Thyroid gland (tissue), 4 donors: ENCODE results near the gene PRX. TPM values are rescaled to one million over a fixed set of nuclear protein-coding genes. Genes with fewer than 3 reads are reported as not detected.
"Not testable (repeated sequence)": the region's sequence is repeated elsewhere in the genome, so short reads cannot be mapped to it uniquely, and the experiment has no call there.

Experiments used
- DNase-seq, 2 donors: peaks; one replicate each; pipeline ENCODE4 v3.0.0-alpha.2; 2019
- H3K27ac ChIP-seq, 3 donors: fragments of 200-600 bp; sonication (generic); 1 replicate in 2 of 3; 2 replicates in 1 of 3; pipeline ENCODE4 v1.5.1; 2016 to 2019; ENCODE audit warnings: mild to moderate bottlenecking in 1 of 3, moderate library complexity in 1 of 3
- H3K27me3 ChIP-seq: fragments of 200-600 bp; sonication (generic); one replicate; pipeline ENCODE4 v1.5.1; 2019
- H3K36me3 ChIP-seq, 2 donors: fragments of 200-600 bp; sonication (generic); one replicate each; pipeline ENCODE4 v1.5.1; 2016 to 2019
- H3K4me1 ChIP-seq, 2 donors: fragments of 200-600 bp; sonication (generic); one replicate each; pipeline ENCODE4 v1.5.1; 2017 to 2019
- H3K4me3 ChIP-seq, 3 donors: fragments of 200-600 bp; sonication (generic); replicated peaks in 1 of 3; 1 replicate in 2 of 3; 2 replicates in 1 of 3; pipeline ENCODE4 v1.5.1; 2016; ENCODE audit warnings: mild to moderate bottlenecking in 1 of 3
- H3K9me3 ChIP-seq: fragments of 200-600 bp; sonication (generic); one replicate; pipeline ENCODE4 v1.5.1; 2017
- POLR2A ChIP-seq, 2 donors: fragments of 450-650 bp; IDR thresholded peaks; one replicate each; pipeline ENCODE4 v1.6.1; 2017; ENCODE audit warnings: antibody characterized with exemption in 2 of 2, mild to moderate bottlenecking in 2 of 2, moderate library complexity in 1 of 2
- WGBS, 2 donors: methylation state at CpG; one replicate each; pipeline ENCODE4 v1.1.5; 2017; 5-methylcytosine and 5-hydroxymethylcytosine counted together
- intact Hi-C: fragments of 100-400 bp; cut with DNase I; formaldehyde crosslinking; loops from one replicate; pipeline ENCODE4 v1.15.1; 2023
- total RNA-seq, 4 donors: library from RNA; depleted of rRNA; stranded (reverse); fragments of >200 nt; gene quantifications; one replicate each; pipeline ENCODE4 v1.2.3, GENCODE V29; 2016
- TF ChIP-seq, protein P1 (sequence below), 6 experiments: fragments of 200-600 bp in 3 of 6; fragments of 450-650 bp in 3 of 6; sonication (generic) in 3 of 6; IDR thresholded peaks; one replicate each; pipeline ENCODE4 v1.5.1; 2016 to 2019; ENCODE audit warnings: antibody characterized with exemption in 6 of 6, mild to moderate bottlenecking in 2 of 6, inconsistent platforms in 1 of 6, moderate library complexity in 1 of 6

Gene PRX
- total RNA-seq, 4 donors from 2014 or later, result 7.3 to 27.5 (median 10.3) TPM

DNA sequence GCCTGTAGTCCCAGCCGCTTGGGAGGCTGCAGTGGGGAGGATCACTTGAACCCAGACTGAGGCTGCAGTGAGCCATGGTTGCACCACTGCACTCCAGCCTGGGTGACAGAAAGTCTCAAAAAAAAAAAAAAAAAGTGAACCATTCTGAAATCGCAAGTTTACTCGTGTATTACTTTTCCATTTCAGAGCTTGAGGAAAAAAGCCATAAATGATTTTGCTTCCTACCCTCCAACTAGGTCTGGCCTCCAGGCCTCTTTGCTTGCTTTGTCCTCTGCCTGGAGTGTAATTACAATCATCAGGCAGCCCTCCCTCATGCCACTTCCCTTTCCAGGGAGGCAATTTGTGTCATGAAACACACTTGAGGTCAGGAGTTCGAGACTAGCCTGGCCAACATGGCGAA lies 43.9 kb upstream of the PRX start:
- no peaks in the 10 kb centered on the region for H3K4me1 ChIP-seq
- no peak for DNase-seq
- TF ChIP-seq, protein P1, sequence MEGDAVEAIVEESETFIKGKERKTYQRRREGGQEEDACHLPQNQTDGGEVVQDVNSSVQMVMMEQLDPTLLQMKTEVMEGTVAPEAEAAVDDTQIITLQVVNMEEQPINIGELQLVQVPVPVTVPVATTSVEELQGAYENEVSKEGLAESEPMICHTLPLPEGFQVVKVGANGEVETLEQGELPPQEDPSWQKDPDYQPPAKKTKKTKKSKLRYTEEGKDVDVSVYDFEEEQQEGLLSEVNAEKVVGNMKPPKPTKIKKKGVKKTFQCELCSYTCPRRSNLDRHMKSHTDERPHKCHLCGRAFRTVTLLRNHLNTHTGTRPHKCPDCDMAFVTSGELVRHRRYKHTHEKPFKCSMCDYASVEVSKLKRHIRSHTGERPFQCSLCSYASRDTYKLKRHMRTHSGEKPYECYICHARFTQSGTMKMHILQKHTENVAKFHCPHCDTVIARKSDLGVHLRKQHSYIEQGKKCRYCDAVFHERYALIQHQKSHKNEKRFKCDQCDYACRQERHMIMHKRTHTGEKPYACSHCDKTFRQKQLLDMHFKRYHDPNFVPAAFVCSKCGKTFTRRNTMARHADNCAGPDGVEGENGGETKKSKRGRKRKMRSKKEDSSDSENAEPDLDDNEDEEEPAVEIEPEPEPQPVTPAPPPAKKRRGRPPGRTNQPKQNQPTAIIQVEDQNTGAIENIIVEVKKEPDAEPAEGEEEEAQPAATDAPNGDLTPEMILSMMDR (IDR thresholded peaks at IDR 0.05), result no peak
- no peak for TF ChIP-seq POLR2A (IDR thresholded peaks at IDR 0.05)
- 94% methylated on average over 5 of the region's 5 CpGs for WGBS, 2 donors
- no peaks in the 10 kb centered on the region for H3K9me3 ChIP-seq
- H3K27me3 ChIP-seq, result no peaks in the 10 kb centered on the region
- H3K36me3 ChIP-seq, result peaks cover 0 to 5% of the 10 kb centered on the region in 2 donors
- H3K4me3 ChIP-seq, result no peak overlapping the region
- intact Hi-C loops, result no loop called here
- no peak overlapping the region for H3K27ac ChIP-seq

DNA sequence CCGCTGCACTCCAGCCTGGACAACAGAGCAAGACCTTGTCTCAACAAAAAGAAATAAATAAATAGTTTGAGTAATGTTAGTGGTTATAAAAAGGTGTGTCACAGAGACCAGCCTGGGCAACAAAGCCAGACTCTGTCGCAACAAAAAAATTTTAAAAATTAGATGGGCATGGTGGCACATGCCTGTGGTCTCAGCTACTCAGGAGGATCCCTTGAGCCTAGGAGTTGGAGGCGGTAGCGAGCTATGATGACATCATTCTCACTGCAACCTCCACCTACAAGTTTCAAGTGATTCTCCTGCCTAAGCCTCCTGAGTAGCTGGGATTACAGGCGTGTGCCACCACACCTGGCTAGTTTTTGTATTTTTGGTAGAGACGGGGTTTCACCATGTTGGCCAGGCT lies 40.8 kb upstream of the PRX start:
- H3K36me3 ChIP-seq, DNase-seq: not testable (repeated sequence)
- WGBS, 2 donors, result 86 to 98% methylated on average over 6 of the region's 6 CpGs

DNA sequence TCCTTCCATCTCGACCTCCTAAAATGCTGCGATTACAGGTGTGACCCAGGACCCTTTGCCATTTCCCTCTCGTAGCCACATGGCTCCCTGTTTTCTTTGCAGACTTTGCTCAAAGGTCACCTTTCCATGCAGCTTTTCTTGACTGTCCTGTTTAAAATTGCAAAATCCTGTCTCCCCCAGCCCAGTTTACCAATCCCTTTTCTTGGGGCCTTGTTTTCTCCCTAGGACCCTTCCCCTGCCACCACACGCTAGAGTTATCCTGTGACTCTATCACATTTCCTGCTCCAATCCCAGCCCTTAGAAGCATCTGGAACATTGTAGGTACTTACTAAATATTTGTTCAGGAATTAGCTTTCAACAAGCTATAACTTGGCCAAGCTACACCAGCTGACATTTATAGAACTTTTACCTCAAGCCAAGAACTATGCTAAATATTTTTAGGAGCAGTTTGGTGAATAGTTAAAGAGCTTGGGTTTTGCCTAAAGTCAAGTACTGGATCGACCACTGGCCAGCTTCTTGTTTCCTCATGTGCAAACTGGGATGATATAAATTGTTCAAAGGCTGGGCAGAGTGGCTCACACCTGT lies 40.1 kb upstream of the PRX start:
- Histone ChIP-seq H3K4me1 (no peaks in the 10 kb centered on the region), H3K9me3 (no peaks in the 10 kb centered on the region), H3K36me3 (peaks cover 0 to 5% of the 10 kb centered on the region in 2 donors), H3K27ac (no peak overlapping the region), H3K27me3 (no peaks in the 10 kb centered on the region), H3K4me3 (no peak overlapping the region)
- TF ChIP-seq POLR2A (IDR thresholded peaks at IDR 0.05), result no peak
- TF ChIP-seq, protein P1 (IDR thresholded peaks at IDR 0.05), result no peak
- no peak for DNase-seq
- intact Hi-C loops, result no loop called here
- 83 to 91% methylated on average over 5 of the region's 5 CpGs for WGBS, 2 donors

More for the DNA sequence above, 40.8 kb upstream of the PRX start:
- H3K4me1 ChIP-seq, H3K27me3 ChIP-seq, H3K27ac ChIP-seq, H3K4me3 ChIP-seq, intact Hi-C loops, H3K9me3 ChIP-seq: not testable (repeated sequence)

DNA sequence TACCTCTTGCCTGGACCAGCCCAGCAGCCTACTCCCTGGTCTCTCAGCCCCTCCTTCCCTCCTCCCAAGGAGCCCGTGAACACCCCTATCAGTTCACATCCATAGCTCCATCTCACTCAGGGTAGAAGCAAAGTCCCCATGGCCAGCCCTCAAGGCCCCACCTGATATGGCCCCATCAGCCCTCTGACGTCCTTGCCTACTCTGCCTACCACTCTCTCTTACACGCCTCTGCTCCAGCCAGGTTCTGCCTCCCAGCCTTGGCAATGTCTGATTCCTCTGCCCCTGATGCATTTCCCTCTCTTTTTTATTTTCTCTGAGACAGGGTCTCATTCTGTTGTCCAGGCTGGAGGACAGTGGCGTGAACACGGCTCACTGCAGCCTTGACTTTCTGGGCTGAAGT lies 38.8 kb upstream of the PRX start:
- 63 to 66% methylated on average over 5 of the region's 5 CpGs for WGBS, 2 donors

DNA sequence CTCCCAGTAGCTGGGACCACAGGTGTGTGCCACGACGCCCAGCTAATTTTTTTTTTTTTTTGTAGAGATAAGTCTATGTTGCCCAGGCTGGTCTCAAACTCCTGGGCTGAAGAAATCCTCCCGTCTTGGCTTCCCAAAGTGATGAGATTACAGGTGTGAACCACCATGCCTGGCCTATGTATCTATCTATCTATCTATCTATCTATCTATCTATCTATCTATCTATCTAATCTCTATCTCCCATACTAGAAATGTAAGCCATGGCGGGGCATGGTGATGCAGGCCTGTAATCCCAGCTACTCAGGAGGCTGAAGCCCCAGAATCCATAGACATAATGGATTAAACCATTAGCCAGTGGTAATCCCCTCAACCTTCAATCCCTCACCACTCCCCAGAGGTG lies 37.5 kb upstream of the PRX start:
- TF ChIP-seq, protein P1 (IDR thresholded peaks at IDR 0.05), result no peak
- no peak for TF ChIP-seq POLR2A (IDR thresholded peaks at IDR 0.05)
- DNase-seq, result no peak
- peaks cover 0 to 7% of the 10 kb centered on the region in 2 donors for H3K4me1 ChIP-seq
- no peaks in the 10 kb centered on the region for H3K27me3 ChIP-seq
- no peaks in the 10 kb centered on the region for H3K9me3 ChIP-seq
- H3K4me3 ChIP-seq, result no peak overlapping the region
- H3K36me3 ChIP-seq, result peaks cover 0 to 7% of the 10 kb centered on the region in 2 donors
- no peak overlapping the region for H3K27ac ChIP-seq
- intact Hi-C loops, result no loop called here
- 97 to 99% methylated on average over 4 of the region's 4 CpGs for WGBS, 2 donors

More for the DNA sequence above, 38.8 kb upstream of the PRX start:
- Histone ChIP-seq H3K27ac (no peak overlapping the region), H3K27me3 (no peaks in the 10 kb centered on the region), H3K9me3 (no peaks in the 10 kb centered on the region), H3K36me3 (peaks cover 0 to 7% of the 10 kb centered on the region in 2 donors), H3K4me1 (no peaks in the 10 kb centered on the region), H3K4me3 (no peak overlapping the region)
- DNase-seq, result no peak
- intact Hi-C loops, result no loop called here
- TF ChIP-seq POLR2A (IDR thresholded peaks at IDR 0.05), result no peak
- TF ChIP-seq, protein P1 (IDR thresholded peaks at IDR 0.05), result no peak
